8988T (cell line): ENCODE results near the gene SIT1.

Experiments
- DNase-seq: peaks from one replicate; pipeline ENCODE4 v3.0.0; 2011

Gene SIT1

DNA sequence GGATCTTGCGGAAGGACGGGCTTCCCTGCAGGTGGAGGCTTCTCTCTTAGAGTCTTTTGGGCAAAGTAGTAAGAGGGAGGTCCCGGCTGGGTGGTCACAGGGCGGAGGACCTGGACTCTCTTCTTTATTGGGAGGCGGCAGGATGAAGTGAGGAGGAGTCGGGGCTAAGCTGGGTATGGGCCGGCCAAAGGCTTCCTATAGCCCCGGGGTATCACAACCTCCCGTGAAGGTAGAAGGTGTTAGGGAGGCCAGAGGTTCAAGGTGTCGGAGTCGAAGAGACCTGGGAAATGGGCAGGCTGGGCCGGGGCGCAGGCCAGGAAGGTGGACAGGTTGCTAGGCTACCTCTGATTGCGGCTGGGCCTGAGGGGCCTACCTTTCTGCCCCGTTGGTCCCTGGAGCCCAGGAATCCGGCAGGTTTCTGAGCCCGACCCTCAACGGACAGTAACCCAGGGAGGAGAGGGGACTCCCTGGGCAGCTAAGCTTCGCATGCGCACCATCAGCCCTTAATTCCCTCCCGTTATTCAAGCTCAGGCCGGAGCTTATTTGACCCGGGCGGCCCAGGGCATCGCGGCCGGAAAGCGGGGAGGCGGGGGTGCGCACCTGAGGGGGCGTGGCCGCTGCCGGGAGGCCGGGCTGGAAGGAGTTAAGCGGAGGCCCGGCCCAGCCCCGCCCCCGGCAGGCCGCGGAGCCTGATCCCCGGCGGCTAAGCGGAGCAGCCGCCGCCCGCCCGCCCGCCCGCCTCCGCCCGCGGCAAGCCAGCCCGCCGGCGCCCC is 46.0 kb downstream of the SIT1 start, which contains the start of gene TESK1:
TESK1 (plus strand) TSS at position 685 of the 773 bp plus-strand sequence. CDS start 358 bp downstream, outside the sequence.
- DNase-seq: peak; percentile 95

- peak; percentile 95 for DNase-seq
Measured at GRCh38 chr9:35603986-35604577, 46.6 kb downstream of the SIT1 start.

DNA sequence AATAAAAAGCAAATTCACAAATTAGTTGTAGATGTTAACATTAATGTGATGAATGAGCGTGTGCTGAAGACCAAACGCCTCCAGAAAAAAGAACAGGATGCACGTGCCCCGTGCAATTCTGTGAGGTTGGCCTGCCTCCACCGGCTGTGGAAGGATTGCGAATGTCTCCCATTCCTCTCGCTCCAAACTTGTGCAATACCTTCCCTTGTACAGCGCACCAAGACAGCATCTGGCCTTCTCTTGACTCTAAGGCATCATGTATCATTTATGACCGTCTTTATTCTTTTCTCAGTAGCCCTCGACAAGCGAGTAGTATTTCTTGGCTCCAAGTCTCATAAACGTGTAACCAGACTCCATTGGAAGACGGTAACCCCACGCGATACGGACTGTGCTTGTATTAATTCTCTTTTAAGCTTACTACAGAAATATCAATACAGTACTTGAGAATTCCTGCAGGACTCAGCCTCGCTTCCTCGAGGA is 47.2 kb downstream of the SIT1 start:
- no peak for DNase-seq

DNA sequence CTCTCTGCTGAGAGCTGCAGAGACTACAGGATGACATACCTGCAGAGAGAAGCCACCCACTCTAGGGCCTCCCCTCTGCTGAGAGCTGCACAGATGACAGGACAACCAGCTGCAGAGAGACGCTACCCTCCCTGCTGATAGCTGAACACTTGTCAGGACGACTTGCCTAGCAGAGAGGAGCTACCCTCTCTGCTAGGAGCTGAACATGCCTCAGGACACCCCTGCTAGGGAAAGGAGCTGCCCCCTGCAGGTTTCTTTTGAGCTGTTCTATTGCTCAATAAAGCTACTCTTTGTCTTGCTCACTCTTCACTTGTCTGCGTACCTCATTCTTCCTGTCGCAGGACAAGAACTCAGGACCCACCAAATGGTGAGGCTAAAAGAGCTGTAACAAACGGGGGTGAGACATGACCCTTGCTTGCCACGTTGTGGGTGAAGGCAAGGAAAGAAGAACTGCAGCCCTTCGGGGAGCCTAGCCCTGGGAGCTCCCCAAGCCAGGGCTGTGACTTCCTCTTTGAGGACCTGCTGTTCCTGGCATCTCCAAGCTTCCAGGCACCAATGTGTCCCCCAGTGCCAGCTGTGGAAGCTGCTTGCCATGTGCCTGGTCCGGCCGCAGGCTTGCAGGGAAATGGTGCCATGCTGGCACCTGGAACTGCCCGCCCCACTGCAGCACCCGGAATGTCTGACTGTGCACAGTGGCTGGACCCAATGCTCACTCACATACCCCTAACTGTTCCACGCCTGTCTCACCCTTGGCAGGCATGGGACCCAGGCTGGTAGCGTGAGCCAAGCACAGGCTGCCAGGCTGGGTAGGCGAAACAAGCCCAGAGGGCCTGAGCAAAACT is 50.7 kb downstream of the SIT1 start:
- DNase-seq: no peak
